ENCODE results near the gene ARHGAP26. TPM values are rescaled to one million over a fixed set of nuclear protein-coding genes. Genes with fewer than 3 reads are reported as not detected.

Gene ARHGAP26
- total RNA-seq, 1 experiment from 2014 or later = 34.5 TPM

- Histone ChIP-seq H3K27me3 (ENCODE audit: insufficient read depth, low read length) (no peaks in the 10 kb centered on the region), H3K9me3 (ENCODE audit: control insufficient read depth in 1 of 2, insufficient read depth in 1 of 2, low read depth in 1 of 2, low read length in 2 of 2) (no peaks in the 10 kb centered on the region; a peak in 1 of 4 replicates), H3K79me2 (ENCODE audit: insufficient read depth, low read length) (no peaks in the 10 kb centered on the region), H3K9ac (ENCODE audit: low read length) (no peak overlapping the region), H3K9me2 (ENCODE audit: insufficient read depth) (no peaks in the 10 kb centered on the region), H3K4me2 (ENCODE audit: low read length) (no peak overlapping the region), H3K27ac (ENCODE audit: low read depth, low read length) (no peak overlapping the region), H3K4me1 (ENCODE audit: control insufficient read depth in 1 of 2, insufficient read depth in 2 of 2, low read length in 2 of 2) (peaks cover 31 to 52% of the 10 kb centered on the region in 2 experiments), H3K4me3 (replicated peaks in 1 of 2; ENCODE audit: low read depth in 1 of 2, low read length in 2 of 2) (no peak overlapping the region), H3K36me3 (ENCODE audit: control insufficient read depth in 1 of 2, insufficient read depth in 2 of 2, low read length in 2 of 2) (no peaks in the 10 kb centered on the region), H2AFZ (ENCODE audit: low read depth, low read length, poor library complexity, severe bottlenecking) (no peak overlapping the region), H4K20me1 (ENCODE audit: insufficient read depth) (no peaks in the 10 kb centered on the region)
- DNase-seq (ENCODE audit: low read depth, low spot score) = no peak
- BruUV-seq (replicated peaks) = no TSS peak
- ChIA-PET CTCF (no interaction called here), RAD21 (ENCODE audit: low non-redundant PET in 1 of 2, low total read pairs in 2 of 2, uncharacterized antibody in 2 of 2, unreplicated experiment in 2 of 2) (no interaction called here), POLR2A (no interaction called here)
- TF ChIP-seq REST (IDR thresholded peaks at IDR 0.05; ENCODE audit: low read depth) (no peak), JUND (IDR thresholded peaks at IDR 0.05) (no peak), CTCF (IDR thresholded peaks at IDR 0.05 in 2 of 3, conservative IDR thresholded peaks at IDR 0.05 in 1 of 3; ENCODE audit: borderline replicate concordance in 1 of 3, insufficient read depth in 1 of 3, low read depth in 2 of 3, low read length in 2 of 3) (no peak), MAX (IDR thresholded peaks at IDR 0.05) (no peak), EGR1 (IDR thresholded peaks at IDR 0.05; ENCODE audit: low read depth) (no peak), SIN3A (IDR thresholded peaks at IDR 0.05; ENCODE audit: low read depth) (no peak), POLR2AphosphoS5 (IDR thresholded peaks at IDR 0.05; ENCODE audit: low read depth, low read length) (no peak), SRF (IDR thresholded peaks at IDR 0.05; ENCODE audit: low read depth) (no peak), ZNF274 (IDR thresholded peaks at IDR 0.05; ENCODE audit: low read depth, low read length) (no peak), CBX3 (IDR thresholded peaks at IDR 0.05; ENCODE audit: low read depth) (no peak), SP1 (IDR thresholded peaks at IDR 0.05; ENCODE audit: low read depth) (no peak), POLR2A (IDR thresholded peaks at IDR 0.05; ENCODE audit: borderline replicate concordance, extremely low read depth, insufficient read depth, insufficient read length) (no peak)
- ATAC-seq = no peak
- intact Hi-C loops (cut with micrococcal nuclease) = no loop called here
Observed at GRCh38 chr5:143239882-143240518, 469.8 kb downstream of the ARHGAP26 start.
